Mucosa of gallbladder (tissue), 1 donor: ENCODE data around the gene LMTK2. TPM values are rescaled to one million over a fixed set of nuclear protein-coding genes. Genes with fewer than 3 reads are reported as not detected.

ENCODE experiments used
- DNase-seq: peaks from one replicate; pipeline ENCODE4 v3.0.0-alpha.2; 2020; ENCODE audit warnings: low spot score
- total RNA-seq: library from RNA; stranded (reverse); gene quantifications from one replicate; pipeline ENCODE4 v1.2.1, GENCODE V29; 2021
- donor health status: DM: no; HTN: no; CAD: no.

The LMTK2 gene
- total RNA-seq, 1 donor from 2014 or later, result 31.2 TPM

GRCh38 chr7:98234429-98235147, 127.9 kb downstream of the LMTK2 start:
- DNase-seq, result no peak

GRCh38 chr7:98235901-98236300, 129.2 kb downstream of the LMTK2 start:
- no peak for DNase-seq

GRCh38 chr7:98236355-98237185, 129.9 kb downstream of the LMTK2 start:
- DNase-seq, result no peak

- DNase-seq, result no peak
These were observed 131.4 kb downstream of the LMTK2 start for GRCh38 chr7:98238076-98238475.

- DNase-seq, result no peak
These were observed 132.3 kb downstream of the LMTK2 start for GRCh38 chr7:98238976-98239375.

- DNase-seq, result no peak
These were observed 134.5 kb downstream of the LMTK2 start for GRCh38 chr7:98240961-98241673.

GRCh38 chr7:98241674-98242241, 135.1 kb downstream of the LMTK2 start:
- DNase-seq, result no peak

- DNase-seq, result no peak
These were observed 135.7 kb downstream of the LMTK2 start for GRCh38 chr7:98242342-98242741.

- no peak for DNase-seq
These were observed 136.3 kb downstream of the LMTK2 start for GRCh38 chr7:98242934-98243333.

GRCh38 chr7:98244871-98245270, 138.2 kb downstream of the LMTK2 start:
- DNase-seq, result no peak

GRCh38 chr7:98248156-98248555, 141.5 kb downstream of the LMTK2 start:
- no peak for DNase-seq

GRCh38 chr7:98249106-98249505, 142.4 kb downstream of the LMTK2 start:
- no peak for DNase-seq

GRCh38 chr7:98250789-98251188, 144.1 kb downstream of the LMTK2 start:
- DNase-seq, result no peak

GRCh38 chr7:98251231-98251600, 144.6 kb downstream of the LMTK2 start:
- DNase-seq, result no peak

- peak; percentile 95 for DNase-seq
These were observed 145.2 kb downstream of the LMTK2 start, which contains the start of gene TECPR1 for GRCh38 chr7:98251601-98252424. Gene TECPR1 (minus strand): TSS chr7:98252232. CDS start chr7:98246146, 6,086 bp downstream.

- no peak for DNase-seq
These were observed 145.9 kb downstream of the LMTK2 start for GRCh38 chr7:98252425-98253054.

- no peak for DNase-seq
These were observed 147.9 kb downstream of the LMTK2 start for GRCh38 chr7:98254516-98254915.

- no peak for DNase-seq
These were observed 148.4 kb downstream of the LMTK2 start for GRCh38 chr7:98254951-98255610.

- DNase-seq, result no peak
These were observed 149.8 kb downstream of the LMTK2 start for GRCh38 chr7:98256431-98256830.

- DNase-seq, result no peak
These were observed 151.0 kb downstream of the LMTK2 start for GRCh38 chr7:98257701-98258100.
